Calu3 (cell line): ENCODE results near the gene ASIC2. TPM values are rescaled to one million over a fixed set of nuclear protein-coding genes. Genes with fewer than 3 reads are reported as not detected.
"Not testable (repeated sequence)": the region's sequence is repeated elsewhere in the genome, so short reads cannot be mapped to it uniquely, and the experiment has no call there.

Experiments used
- BruUV-seq: library from RNA; stranded (reverse); fragments of 400-500 nt; replicated peaks from 2 replicates; lab custom pipeline; 2021; lab: Mats Ljungman, UMichigan
- CTCF ChIA-PET: fragments of 300-600 bp; sonication (Branson Sonifier 250); formaldehyde crosslinking; loops from one replicate; lab custom pipeline; 2022; ENCODE audit warnings: antibody characterized with exemption; lab: Charles Lee
- DNase-seq: peaks from one replicate; pipeline ENCODE4 v3.0.0; 2022
- H3K27ac Mint-ChIP-seq: one replicate; pipeline ENCODE4 v1.8.0; 2022; ENCODE audit warnings: mixed read lengths; ENCODE audit not compliant: unreplicated experiment
- H3K27me3 Mint-ChIP-seq: one replicate; pipeline ENCODE4 v1.8.0; 2022; ENCODE audit warnings: mixed read lengths; ENCODE audit not compliant: unreplicated experiment
- H3K36me3 Mint-ChIP-seq: one replicate; pipeline ENCODE4 v1.8.0; 2022; ENCODE audit warnings: mild to moderate bottlenecking, moderate library complexity, mixed read lengths; ENCODE audit not compliant: insufficient read depth, unreplicated experiment
- H3K4me1 Mint-ChIP-seq: one replicate; pipeline ENCODE4 v1.8.0; 2022; ENCODE audit warnings: mild to moderate bottlenecking, low read depth, mixed read lengths; ENCODE audit not compliant: unreplicated experiment
- H3K4me3 Mint-ChIP-seq: one replicate; pipeline ENCODE4 v1.8.0; 2022; ENCODE audit warnings: mild to moderate bottlenecking, low read depth, moderate library complexity, mixed read lengths; ENCODE audit not compliant: unreplicated experiment
- H3K9me3 Mint-ChIP-seq: one replicate; pipeline ENCODE4 v1.8.0; 2022; ENCODE audit warnings: low read depth, mixed read lengths; ENCODE audit not compliant: unreplicated experiment
- intact Hi-C: fragments of 100-400 bp; cut with micrococcal nuclease; formaldehyde crosslinking; loops from one replicate; pipeline ENCODE4 v1.10.0; 2022; ENCODE audit not compliant: unreplicated experiment
- total RNA-seq: library from RNA; stranded (reverse); gene quantifications from 2 replicates; pipeline ENCODE4 v1.2.3, GENCODE V29; 2022
- TF ChIP-seq, protein P1 (sequence below): fragments of 200-600 bp; IDR thresholded peaks from one replicate; pipeline ENCODE4 v1.8.0; 2022; ENCODE audit warnings: antibody characterized with exemption; ENCODE audit not compliant: unreplicated experiment

ASIC2 gene
- total RNA-seq, 1 experiment from 2014 or later, result not detected

DNA sequence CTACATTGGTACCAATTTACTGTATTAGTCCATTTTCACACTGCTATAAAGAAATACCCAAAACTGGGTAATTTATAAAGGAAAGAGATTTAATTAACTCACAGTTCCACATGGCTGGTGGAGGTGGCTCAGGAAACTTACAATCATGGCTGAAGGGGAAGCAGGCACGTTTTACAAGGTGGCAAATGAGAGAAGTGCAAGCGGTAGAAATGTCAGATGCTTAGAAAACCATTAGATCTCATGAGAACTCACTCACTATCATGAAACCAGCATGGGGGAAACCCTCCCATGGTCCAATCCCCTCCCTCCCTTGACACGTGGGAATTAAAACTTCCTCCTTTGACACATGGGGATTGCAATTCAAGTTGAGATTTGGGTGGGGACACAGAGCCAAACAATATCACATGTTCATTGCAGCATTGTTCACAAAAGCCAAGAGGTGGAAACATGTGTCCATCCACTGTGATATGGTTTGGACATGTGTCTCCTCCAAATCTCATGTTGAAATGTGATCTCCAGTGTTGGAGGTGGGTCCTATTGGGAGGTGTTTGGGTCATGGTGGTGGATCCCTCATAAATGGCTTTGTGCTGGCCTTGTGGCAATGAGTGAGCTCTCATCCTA lies 304.5 kb downstream of the ASIC2 start:
- no peak overlapping the region for H3K27ac Mint-ChIP-seq
- H3K9me3 Mint-ChIP-seq, result peaks cover 10% of the 10 kb centered on the region
- H3K4me1 Mint-ChIP-seq, result no peaks in the 10 kb centered on the region
- no peaks in the 10 kb centered on the region for H3K36me3 Mint-ChIP-seq
- no peak for DNase-seq
- intact Hi-C loops, result no loop called here
- H3K4me3 Mint-ChIP-seq, result no peak overlapping the region
- CTCF ChIA-PET, result no interaction called here
- peaks cover 14% of the 10 kb centered on the region for H3K27me3 Mint-ChIP-seq
- no TSS peak for BruUV-seq
- TF ChIP-seq, protein P1, sequence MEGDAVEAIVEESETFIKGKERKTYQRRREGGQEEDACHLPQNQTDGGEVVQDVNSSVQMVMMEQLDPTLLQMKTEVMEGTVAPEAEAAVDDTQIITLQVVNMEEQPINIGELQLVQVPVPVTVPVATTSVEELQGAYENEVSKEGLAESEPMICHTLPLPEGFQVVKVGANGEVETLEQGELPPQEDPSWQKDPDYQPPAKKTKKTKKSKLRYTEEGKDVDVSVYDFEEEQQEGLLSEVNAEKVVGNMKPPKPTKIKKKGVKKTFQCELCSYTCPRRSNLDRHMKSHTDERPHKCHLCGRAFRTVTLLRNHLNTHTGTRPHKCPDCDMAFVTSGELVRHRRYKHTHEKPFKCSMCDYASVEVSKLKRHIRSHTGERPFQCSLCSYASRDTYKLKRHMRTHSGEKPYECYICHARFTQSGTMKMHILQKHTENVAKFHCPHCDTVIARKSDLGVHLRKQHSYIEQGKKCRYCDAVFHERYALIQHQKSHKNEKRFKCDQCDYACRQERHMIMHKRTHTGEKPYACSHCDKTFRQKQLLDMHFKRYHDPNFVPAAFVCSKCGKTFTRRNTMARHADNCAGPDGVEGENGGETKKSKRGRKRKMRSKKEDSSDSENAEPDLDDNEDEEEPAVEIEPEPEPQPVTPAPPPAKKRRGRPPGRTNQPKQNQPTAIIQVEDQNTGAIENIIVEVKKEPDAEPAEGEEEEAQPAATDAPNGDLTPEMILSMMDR, result no peak

GRCh38 chr17:32987868-32988267 lies 305.2 kb downstream of the ASIC2 start:
- not testable (repeated sequence) for H3K4me3 Mint-ChIP-seq

DNA sequence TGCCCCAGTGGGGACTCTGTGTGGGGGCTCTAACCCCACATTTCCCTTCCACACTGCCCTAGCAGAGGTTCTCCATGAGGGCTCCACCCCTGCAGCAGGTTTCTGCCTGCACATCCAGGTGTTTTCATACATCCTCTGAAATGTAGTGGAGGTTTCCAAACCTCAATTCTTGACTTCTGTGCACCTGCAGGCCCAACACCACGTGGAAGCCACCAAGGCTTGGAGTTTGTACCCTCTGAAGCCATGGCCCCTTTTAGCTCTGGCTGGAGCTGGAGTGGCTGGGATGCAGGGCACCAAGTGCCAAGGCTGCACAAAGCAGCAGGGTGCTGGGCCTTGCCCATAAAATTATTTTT lies 305.7 kb downstream of the ASIC2 start:
- intact Hi-C loops, H3K36me3 Mint-ChIP-seq, DNase-seq, H3K4me1 Mint-ChIP-seq, H3K27ac Mint-ChIP-seq, CTCF ChIA-PET, BruUV-seq, H3K4me3 Mint-ChIP-seq: not testable (repeated sequence)
- H3K27me3 Mint-ChIP-seq, result peaks cover 14% of the 10 kb centered on the region
- H3K9me3 Mint-ChIP-seq, result peaks cover 11% of the 10 kb centered on the region

More at GRCh38 chr17:32987868-32988267, 305.2 kb downstream of the ASIC2 start:
- BruUV-seq, H3K9me3 Mint-ChIP-seq, CTCF ChIA-PET, intact Hi-C loops, H3K36me3 Mint-ChIP-seq, H3K27ac Mint-ChIP-seq, DNase-seq, H3K4me1 Mint-ChIP-seq: not testable (repeated sequence)
- H3K27me3 Mint-ChIP-seq, result peaks cover 14% of the 10 kb centered on the region

GRCh38 chr17:32985050-32985756 lies 307.9 kb downstream of the ASIC2 start:
- Mint-ChIP-seq H3K4me3 (no peak overlapping the region), H3K9me3 (peaks cover 18% of the 10 kb centered on the region), H3K36me3 (no peaks in the 10 kb centered on the region), H3K4me1 (no peaks in the 10 kb centered on the region), H3K27ac (no peak overlapping the region), H3K27me3 (peaks cover 14% of the 10 kb centered on the region)
- no peak for DNase-seq
- intact Hi-C loops, result no loop called here
- no TSS peak for BruUV-seq
- CTCF ChIA-PET, result no interaction called here
- TF ChIP-seq, protein P1, result no peak

DNA sequence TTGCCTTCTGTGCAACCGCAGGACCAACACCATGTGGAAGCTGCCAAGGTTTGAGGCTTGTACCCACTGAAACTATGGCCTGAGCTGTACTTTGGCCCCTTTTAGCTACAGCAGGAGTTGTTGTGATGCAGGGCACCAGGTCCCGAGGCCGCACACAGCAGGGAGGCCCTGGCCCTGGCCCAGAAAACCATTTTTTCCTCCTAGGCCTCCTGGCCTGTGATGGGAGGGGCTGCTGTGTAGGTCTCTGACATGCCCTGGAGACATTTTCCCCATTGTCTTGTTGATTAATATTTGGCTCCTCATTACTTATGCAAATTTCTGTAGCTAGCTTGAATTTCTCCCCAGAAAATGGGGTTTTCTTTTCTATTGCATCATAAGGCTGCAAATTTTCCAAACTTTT lies 311.5 kb downstream of the ASIC2 start:
- H3K4me1 Mint-ChIP-seq, intact Hi-C loops, BruUV-seq, H3K27ac Mint-ChIP-seq, DNase-seq, H3K36me3 Mint-ChIP-seq, H3K4me3 Mint-ChIP-seq, CTCF ChIA-PET, H3K9me3 Mint-ChIP-seq: not testable (repeated sequence)
- H3K27me3 Mint-ChIP-seq, result peaks cover 30% of the 10 kb centered on the region
